Measurements from ENCODE around the gene AADAC. TPM values are rescaled to one million over a fixed set of nuclear protein-coding genes. Genes with fewer than 3 reads are reported as not detected.

Gene AADAC
- total and polyA plus RNA-seq, 2 experiments from 2014 or later: 47.8 to 94.0 TPM

DNA sequence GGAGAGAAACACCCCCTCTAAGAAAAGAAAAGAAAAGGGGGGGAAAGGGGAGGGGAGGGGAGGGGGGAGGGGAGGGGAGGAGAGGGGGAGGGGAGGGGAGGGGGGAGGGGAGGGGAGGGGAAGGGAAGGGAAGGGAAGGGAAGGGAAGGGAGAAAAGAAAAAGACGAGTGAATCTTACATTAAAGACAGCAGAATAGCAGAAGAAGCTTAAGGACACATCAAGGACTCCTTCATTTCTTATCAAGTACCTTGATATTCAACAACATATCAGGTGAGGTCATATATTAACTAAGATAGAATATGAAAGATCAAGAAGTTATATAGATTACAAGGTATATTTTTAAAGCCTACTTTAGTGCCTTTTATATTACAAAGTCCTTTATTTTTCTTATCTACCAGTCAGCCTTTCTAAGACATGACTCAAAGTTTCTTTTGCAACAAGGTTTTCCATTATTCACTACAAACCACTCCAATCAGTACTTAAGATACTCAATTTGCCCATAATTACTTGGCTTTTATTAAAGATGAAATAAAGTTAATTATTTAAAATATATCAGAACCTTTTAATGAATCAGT lies 17.7 kb upstream of the AADAC start:
- Histone ChIP-seq H3K4me2 (no peak overlapping the region), H3K4me3 (no peak overlapping the region), H3K4me1 (ENCODE audit: insufficient read depth) (no peaks in the 10 kb centered on the region), H2AFZ (no peak overlapping the region), H3K27ac (no peak overlapping the region), H4K20me1 (ENCODE audit: insufficient read depth, poor library complexity, severe bottlenecking) (no peaks in the 10 kb centered on the region), H3K36me3 (replicated peaks; ENCODE audit: insufficient read depth, low read depth) (no peaks in the 10 kb centered on the region), H3K27me3 (no peaks in the 10 kb centered on the region), H3K9me3 (ENCODE audit: low read depth) (no peaks in the 10 kb centered on the region), H3K9me2 (replicated peaks; ENCODE audit: insufficient read depth) (no peaks in the 10 kb centered on the region), H3K79me2 (no peaks in the 10 kb centered on the region)
- WGBS (ENCODE audit: low lambda C conversion rate, missing lambda C conversion rate): no CpG with 5 or more reads among the region's 1 CpG
- DNase-seq (ENCODE audit: low spot score): no peak
- TF ChIP-seq EZH2 (IDR thresholded peaks at IDR 0.05; ENCODE audit: borderline replicate concordance): no peak
- TF ChIP-seq, protein P1, sequence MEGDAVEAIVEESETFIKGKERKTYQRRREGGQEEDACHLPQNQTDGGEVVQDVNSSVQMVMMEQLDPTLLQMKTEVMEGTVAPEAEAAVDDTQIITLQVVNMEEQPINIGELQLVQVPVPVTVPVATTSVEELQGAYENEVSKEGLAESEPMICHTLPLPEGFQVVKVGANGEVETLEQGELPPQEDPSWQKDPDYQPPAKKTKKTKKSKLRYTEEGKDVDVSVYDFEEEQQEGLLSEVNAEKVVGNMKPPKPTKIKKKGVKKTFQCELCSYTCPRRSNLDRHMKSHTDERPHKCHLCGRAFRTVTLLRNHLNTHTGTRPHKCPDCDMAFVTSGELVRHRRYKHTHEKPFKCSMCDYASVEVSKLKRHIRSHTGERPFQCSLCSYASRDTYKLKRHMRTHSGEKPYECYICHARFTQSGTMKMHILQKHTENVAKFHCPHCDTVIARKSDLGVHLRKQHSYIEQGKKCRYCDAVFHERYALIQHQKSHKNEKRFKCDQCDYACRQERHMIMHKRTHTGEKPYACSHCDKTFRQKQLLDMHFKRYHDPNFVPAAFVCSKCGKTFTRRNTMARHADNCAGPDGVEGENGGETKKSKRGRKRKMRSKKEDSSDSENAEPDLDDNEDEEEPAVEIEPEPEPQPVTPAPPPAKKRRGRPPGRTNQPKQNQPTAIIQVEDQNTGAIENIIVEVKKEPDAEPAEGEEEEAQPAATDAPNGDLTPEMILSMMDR (IDR thresholded peaks at IDR 0.05; ENCODE audit: poor library complexity): no peak
- TF ChIP-seq EZH2phosphoT487 (IDR thresholded peaks at IDR 0.05; ENCODE audit: low read depth, severe bottlenecking, unreplicated experiment): no peak

GRCh38 chr3:151798466-151798865 lies 15.4 kb upstream of the AADAC start:
- Histone ChIP-seq H3K9me3 (ENCODE audit: low read depth) (no peaks in the 10 kb centered on the region), H4K20me1 (ENCODE audit: insufficient read depth, poor library complexity, severe bottlenecking) (no peaks in the 10 kb centered on the region), H3K9me2 (replicated peaks; ENCODE audit: insufficient read depth) (no peaks in the 10 kb centered on the region), H3K27ac (no peak overlapping the region), H3K4me1 (ENCODE audit: insufficient read depth) (no peaks in the 10 kb centered on the region), H3K4me3 (no peak overlapping the region), H3K36me3 (replicated peaks; ENCODE audit: insufficient read depth, low read depth) (no peaks in the 10 kb centered on the region), H3K79me2 (no peaks in the 10 kb centered on the region), H3K4me2 (no peak overlapping the region), H2AFZ (no peak overlapping the region), H3K27me3 (no peaks in the 10 kb centered on the region)
- WGBS (ENCODE audit: low lambda C conversion rate, missing lambda C conversion rate): 93% methylated on average over 2 of the region's 2 CpGs
- no peak for DNase-seq (ENCODE audit: low spot score)
- no peak for TF ChIP-seq EZH2phosphoT487 (IDR thresholded peaks at IDR 0.05; ENCODE audit: low read depth, severe bottlenecking, unreplicated experiment)
- TF ChIP-seq, protein P1 (IDR thresholded peaks at IDR 0.05; ENCODE audit: poor library complexity): no peak
- no peak for TF ChIP-seq EZH2 (IDR thresholded peaks at IDR 0.05; ENCODE audit: borderline replicate concordance)

- Histone ChIP-seq H3K4me1 (ENCODE audit: insufficient read depth) (no peaks in the 10 kb centered on the region), H3K27ac (no peak overlapping the region), H3K9me2 (replicated peaks; ENCODE audit: insufficient read depth) (no peaks in the 10 kb centered on the region), H4K20me1 (ENCODE audit: insufficient read depth, poor library complexity, severe bottlenecking) (no peaks in the 10 kb centered on the region), H3K27me3 (no peaks in the 10 kb centered on the region), H3K4me2 (no peak overlapping the region), H3K9me3 (ENCODE audit: low read depth) (no peaks in the 10 kb centered on the region), H3K79me2 (no peaks in the 10 kb centered on the region), H3K36me3 (replicated peaks; ENCODE audit: insufficient read depth, low read depth) (no peaks in the 10 kb centered on the region), H2AFZ (no peak overlapping the region), H3K4me3 (no peak overlapping the region)
- no peak for DNase-seq (ENCODE audit: low spot score)
- WGBS (ENCODE audit: low lambda C conversion rate, missing lambda C conversion rate): 73% methylated on average over 2 of the region's 2 CpGs
- no peak for TF ChIP-seq EZH2phosphoT487 (IDR thresholded peaks at IDR 0.05; ENCODE audit: low read depth, severe bottlenecking, unreplicated experiment)
- TF ChIP-seq EZH2 (IDR thresholded peaks at IDR 0.05; ENCODE audit: borderline replicate concordance): no peak
- TF ChIP-seq, protein P1 (IDR thresholded peaks at IDR 0.05; ENCODE audit: poor library complexity): no peak
Measured at GRCh38 chr3:151800431-151800830, 13.5 kb upstream of the AADAC start.
